IMR-90 (cell line): Measurements from ENCODE around the gene S100A8. TPM values are rescaled to one million over a fixed set of nuclear protein-coding genes. Genes with fewer than 3 reads are reported as not detected.

ENCODE experiments used
- ATAC-seq: fragments of 200-7000 bp; cut with Tn5 transposase; 2 replicates; pipeline ENCODE4 v1.9.1; 2020; ENCODE audit warnings: low read depth, mild to moderate bottlenecking, moderate library complexity
- BruUV-seq: library from RNA; stranded (reverse); fragments of 400-500 nt; replicated peaks from 2 replicates; lab custom pipeline; 2021; lab: Mats Ljungman, UMichigan
- CTCF ChIA-PET: fragments of 300-600 bp; formaldehyde crosslinking; extraction: SDS; loops from one replicate; lab custom pipeline; 2021; ENCODE audit warnings: antibody characterized with exemption; lab: Yijun Ruan, JAX
- POLR2A ChIA-PET: fragments of 300-600 bp; sonication (Branson Sonifier 250); formaldehyde crosslinking; loops from one replicate; lab custom pipeline; 2022; ENCODE audit warnings: antibody characterized with exemption; ENCODE audit not compliant: unreplicated experiment; lab: Charles Lee
- DNase-seq: peaks from one replicate; pipeline ENCODE4 v3.0.0; 2013
- H2AFZ ChIP-seq: replicated peaks from 2 replicates; pipeline ENCODE3; 2013; ENCODE audit warnings: low read length, mild to moderate bottlenecking; ENCODE audit not compliant: poor library complexity
- H2AK5ac ChIP-seq: 2 replicates; pipeline ENCODE4 v1.6.1; 2013; ENCODE audit warnings: low read depth, low read length, inconsistent platforms
- H2AK9ac ChIP-seq: replicated peaks from 2 replicates; pipeline ENCODE3; 2013; ENCODE audit warnings: mild to moderate bottlenecking, low read depth, low read length, moderate library complexity; ENCODE audit not compliant: poor library complexity
- H2BK120ac ChIP-seq: 2 replicates; pipeline ENCODE4 v1.6.1; 2013; ENCODE audit warnings: low read depth, low read length, inconsistent platforms
- H2BK15ac ChIP-seq: 3 replicates; pipeline ENCODE4 v1.6.1; 2013; ENCODE audit warnings: low read depth, low read length, inconsistent platforms
- H2BK20ac ChIP-seq: 2 replicates; pipeline ENCODE4 v1.6.1; 2013; ENCODE audit warnings: low read depth, mild to moderate bottlenecking, inconsistent platforms, low read length, moderate library complexity
- H2BK5ac ChIP-seq: 2 replicates; pipeline ENCODE4 v1.6.1; 2013; ENCODE audit warnings: mild to moderate bottlenecking, low read depth, low read length, inconsistent platforms; ENCODE audit not compliant: poor library complexity, severe bottlenecking
- H3K14ac ChIP-seq: replicated peaks from 2 replicates; pipeline ENCODE4 v1.6.1; 2013; ENCODE audit warnings: low read depth, low read length, inconsistent platforms
- H3K18ac ChIP-seq: 2 replicates; pipeline ENCODE4 v1.6.1; 2013; ENCODE audit warnings: low read depth, low read length, control low read depth
- H3K23ac ChIP-seq: 2 replicates; pipeline ENCODE4 v1.6.1; 2013; ENCODE audit warnings: low read depth, low read length, inconsistent platforms
- H3K27ac ChIP-seq: 2 replicates; pipeline ENCODE4 v1.5.1; 2013; ENCODE audit warnings: mild to moderate bottlenecking, control low read depth, low read length; ENCODE audit not compliant: insufficient read depth
- H3K27me3 ChIP-seq: 2 replicates; pipeline ENCODE4 v1.6.1; 2013; ENCODE audit warnings: low read length; ENCODE audit not compliant: control insufficient read depth, insufficient read depth
- H3K36me3 ChIP-seq: 2 replicates; pipeline ENCODE4 v1.6.1; 2013; ENCODE audit warnings: low read length, mixed read lengths; ENCODE audit not compliant: control insufficient read depth, insufficient read depth
- H3K4ac ChIP-seq: 2 replicates; pipeline ENCODE4 v1.6.1; 2013; ENCODE audit warnings: low read depth, low read length, inconsistent platforms
- H3K4me1 ChIP-seq: 2 replicates; pipeline ENCODE4 v1.6.1; 2013; ENCODE audit warnings: low read length, mixed read lengths; ENCODE audit not compliant: control insufficient read depth, insufficient read depth
- H3K4me2 ChIP-seq: 2 replicates; pipeline ENCODE4 v1.6.1; 2013; ENCODE audit warnings: low read depth, mild to moderate bottlenecking, control low read depth, low read length, moderate library complexity
- H3K4me3 ChIP-seq: 2 replicates; pipeline ENCODE4 v1.5.1; 2013; ENCODE audit warnings: low read depth, mild to moderate bottlenecking, control low read depth, low read length, moderate library complexity; ENCODE audit not compliant: insufficient read depth
- H3K56ac ChIP-seq: 2 replicates; pipeline ENCODE4 v1.6.1; 2013; ENCODE audit warnings: low read length, inconsistent platforms; ENCODE audit not compliant: insufficient read depth; ENCODE audit errors: extremely low read depth
- H3K79me1 ChIP-seq, 2 experiments: 2 replicates each; pipeline ENCODE4 v1.6.1; 2013; ENCODE audit warnings: low read length in 2 of 2, inconsistent platforms in 1 of 2, low read depth in 1 of 2
- H3K9ac ChIP-seq: 2 replicates; pipeline ENCODE4 v1.6.1; 2013; ENCODE audit warnings: low read depth, low read length, control low read depth
- H3K9me1 ChIP-seq: 2 replicates; pipeline ENCODE4 v1.6.1; 2013; ENCODE audit warnings: low read length, inconsistent platforms; ENCODE audit not compliant: insufficient read depth
- H3K9me3 ChIP-seq: 2 replicates; pipeline ENCODE4 v1.6.1; 2013; ENCODE audit warnings: low read length; ENCODE audit not compliant: control insufficient read depth, insufficient read depth
- H4K20me1 ChIP-seq: 2 replicates; pipeline ENCODE4 v1.6.1; 2013; ENCODE audit warnings: low read length, inconsistent platforms; ENCODE audit not compliant: insufficient read depth
- H4K5ac ChIP-seq: 2 replicates; pipeline ENCODE4 v1.6.1; 2013; ENCODE audit warnings: mild to moderate bottlenecking, low read depth, low read length, control low read depth
- H4K8ac ChIP-seq, 2 experiments: 2 replicates each; pipeline ENCODE4 v1.6.1; 2013; ENCODE audit warnings: low read depth in 2 of 2, low read length in 2 of 2, control low read depth in 1 of 2, inconsistent platforms in 1 of 2
- H4K91ac ChIP-seq: 2 replicates; pipeline ENCODE4 v1.6.1; 2013; ENCODE audit warnings: low read depth, low read length, inconsistent platforms; ENCODE audit not compliant: insufficient read depth
- BHLHE40 ChIP-seq: fragments of 150-350 bp; IDR thresholded peaks from 2 replicates; pipeline ENCODE4 v1.6.1; 2016; ENCODE audit warnings: mild to moderate bottlenecking, low read depth, low read length
- CEBPB ChIP-seq: IDR thresholded peaks from 2 replicates; pipeline ENCODE4 v1.6.1; 2012; ENCODE audit warnings: low read depth, low read length, improper control_type of control experiment
- CHD1 ChIP-seq: IDR thresholded peaks from 2 replicates; pipeline ENCODE4 v1.6.1; 2012; ENCODE audit warnings: low read depth, low read length, improper control_type of control experiment
- CTCF ChIP-seq: conservative IDR thresholded peaks from 2 replicates; pipeline ENCODE4 v1.5.1; 2012; ENCODE audit warnings: mild to moderate bottlenecking, low read depth, low read length, improper control_type of control experiment
- ELK1 ChIP-seq: fragments of 150-350 bp; IDR thresholded peaks from 2 replicates; pipeline ENCODE4 v1.6.1; 2016; ENCODE audit warnings: low read depth, mild to moderate bottlenecking, low read length, moderate library complexity, borderline replicate concordance
- FOS ChIP-seq: fragments of 150-350 bp; IDR thresholded peaks from 2 replicates; pipeline ENCODE4 v1.6.1; 2016; ENCODE audit warnings: low read depth, low read length
- MAFK ChIP-seq: IDR thresholded peaks from 2 replicates; pipeline ENCODE4 v1.6.1; 2012; ENCODE audit warnings: low read depth, low read length, improper control_type of control experiment
- MXI1 ChIP-seq: IDR thresholded peaks from 2 replicates; pipeline ENCODE4 v1.6.1; 2012; ENCODE audit warnings: low read depth, mild to moderate bottlenecking, low read length, moderate library complexity, borderline replicate concordance
- NFE2L2 ChIP-seq: fragments of 150-350 bp; IDR thresholded peaks from 2 replicates; pipeline ENCODE4 v1.6.1; 2016; ENCODE audit warnings: low read depth, mild to moderate bottlenecking, low read length
- POLR2A ChIP-seq: IDR thresholded peaks from 2 replicates; pipeline ENCODE4 v1.6.1; 2012; ENCODE audit warnings: mild to moderate bottlenecking, low read depth, low read length
- RCOR1 ChIP-seq: IDR thresholded peaks from 2 replicates; pipeline ENCODE4 v1.6.1; 2012; ENCODE audit warnings: mild to moderate bottlenecking, low read length, improper control_type of control experiment; ENCODE audit not compliant: insufficient replicate concordance
- RFX5 ChIP-seq: IDR thresholded peaks from 2 replicates; pipeline ENCODE4 v1.8.0; 2012; ENCODE audit warnings: low read depth, mild to moderate bottlenecking, low read length, moderate library complexity
- USF2 ChIP-seq: fragments of 150-350 bp; IDR thresholded peaks from 2 replicates; pipeline ENCODE4 v1.6.1; 2017; ENCODE audit warnings: mild to moderate bottlenecking, antibody characterized with exemption, low read length, low read depth
- WGBS, 2 experiments: methylation state at CpG; one replicate each; pipeline versions ENCODE4 v1.1.5 to v1.1.7; 2013; ENCODE audit warnings: missing lambda C conversion rate in 2 of 2; ENCODE audit not compliant: insufficient read length in 1 of 2; ENCODE audit errors: extremely low coverage in 2 of 2; 5-methylcytosine and 5-hydroxymethylcytosine counted together
- dilution Hi-C: fragments of 300-500 bp; cut with HindIII; formaldehyde crosslinking; loops from one replicate; pipeline ENCODE4 v1.14.3; 2018; ENCODE audit warnings: low sequenced_read_pairs; ENCODE audit not compliant: unreplicated experiment
- in situ Hi-C: fragments of 300-500 bp; cut with MboI; formaldehyde crosslinking; loops from 3 replicates; pipeline ENCODE4 v1.14.3; 2019; ENCODE audit warnings: low sequenced_read_pairs, inconsistent platforms, mixed read lengths
- intact Hi-C: fragments of 100-400 bp; cut with micrococcal nuclease; formaldehyde crosslinking; loops from 2 replicates; pipeline ENCODE4 v1.10.0; 2022
- polyA plus RNA-seq, 3 experiments: library from polyadenylated mRNA; depleted of rRNA; stranded (reverse); fragments of >200 nt; gene quantifications; 2 replicates each; pipeline ENCODE4 v1.2.3, GENCODE V29; 2012; ENCODE audit warnings: low replicate concordance in 1 of 3
- total RNA-seq: library from RNA; depleted of rRNA; stranded (reverse); fragments of >200 nt; gene quantifications from 2 replicates; pipeline ENCODE4 v1.2.3, GENCODE V29; 2012

The S100A8 gene
- total and polyA plus RNA-seq, 2 of the 4 experiments (the other 2 are of a cell fraction), result not detected

GRCh38 chr1:153386500-153386901 lies 4.4 kb downstream of the S100A8 start:
- H4K20me1 ChIP-seq, result no peaks in the 10 kb centered on the region
- H3K27ac ChIP-seq, result no peak overlapping the region
- no peak overlapping the region for H2BK20ac ChIP-seq
- ATAC-seq, result no peak
- H3K9me3 ChIP-seq, result no peaks in the 10 kb centered on the region
- 50% methylated on average over 2 of the region's 5 CpGs; no CpG with 5 or more reads in 1 of the 2 experiments for WGBS, 2 experiments
- ChIA-PET POLR2A (no interaction called here), CTCF (no interaction called here)
- no peak overlapping the region for H2AK5ac ChIP-seq
- H3K4me1 ChIP-seq, result no peaks in the 10 kb centered on the region
- H2AK9ac ChIP-seq, result no peak overlapping the region
- no peak overlapping the region for H3K4me3 ChIP-seq
- no TSS peak for BruUV-seq
- H3K23ac ChIP-seq, result no peak overlapping the region
- TF ChIP-seq MXI1, result no peak
- TF ChIP-seq BHLHE40, result no peak
- TF ChIP-seq FOS, result no peak
- TF ChIP-seq POLR2A, result no peak
- no peak for TF ChIP-seq NFE2L2
- no peak for TF ChIP-seq CHD1
- no peak for TF ChIP-seq RCOR1
- TF ChIP-seq MAFK, result no peak
- no peak for TF ChIP-seq ELK1
- TF ChIP-seq CTCF, result no peak
- no peak for TF ChIP-seq RFX5
- TF ChIP-seq CEBPB, result no peak
- TF ChIP-seq USF2, result no peak
- H3K4ac ChIP-seq, result no peak overlapping the region
- in situ Hi-C loops, result no loop called here
- no peak overlapping the region for H2AFZ ChIP-seq
- H3K79me1 ChIP-seq, result no peaks in the 10 kb centered on the region
- no peak overlapping the region for H4K5ac ChIP-seq
- dilution Hi-C loops, result no loop called here
- no peaks in the 10 kb centered on the region for H3K36me3 ChIP-seq
- H3K18ac ChIP-seq, result no peak overlapping the region
- no peak overlapping the region for H4K8ac ChIP-seq
- H3K9ac ChIP-seq, result no peak overlapping the region
- intact Hi-C loops, result no loop called here
- H3K4me2 ChIP-seq, result no peak overlapping the region
- no peaks in the 10 kb centered on the region for H3K9me1 ChIP-seq
- H3K56ac ChIP-seq, result no peak overlapping the region
- no peak overlapping the region for H2BK15ac ChIP-seq
- DNase-seq, result no peak
- no peak overlapping the region for H2BK120ac ChIP-seq
- no peak overlapping the region for H3K14ac ChIP-seq
- H4K91ac ChIP-seq, result no peak overlapping the region
- H2BK5ac ChIP-seq, result no peak overlapping the region
- no peaks in the 10 kb centered on the region; the same call in 1 of the 2 replicates for H3K27me3 ChIP-seq
